Activated CD8-positive, alpha-beta memory T cell treated with anti-CD3 and anti-CD28 coated beads for 1 hour (primary cell): ENCODE results near the gene MSMB.
"Not testable (repeated sequence)": the region's sequence is repeated elsewhere in the genome, so short reads cannot be mapped to it uniquely, and the experiment has no call there.

Source experiments
- DNase-seq, 2 donors: peaks; one replicate each; pipeline ENCODE4 v3.0.0-alpha.2; 2020; ENCODE audit warnings: low read depth in 1 of 2; ENCODE audit errors: extremely low read depth in 1 of 2

MSMB gene

GRCh38 chr10:46070749-46071148 is 24.7 kb upstream of the MSMB start:
- no peak for DNase-seq

- no peak for DNase-seq
Observed at GRCh38 chr10:46069771-46070463, 23.8 kb upstream of the MSMB start.

GRCh38 chr10:46068905-46069304 is 22.8 kb upstream of the MSMB start:
- no peak for DNase-seq

- no peak for DNase-seq
Observed at GRCh38 chr10:46068117-46068516, 22.0 kb upstream of the MSMB start.

- no peak for DNase-seq
Observed at GRCh38 chr10:46064269-46064817, 18.3 kb upstream of the MSMB start.

GRCh38 chr10:46062723-46063428 is 16.8 kb upstream of the MSMB start:
- DNase-seq: no peak

GRCh38 chr10:46060706-46061105 is 14.6 kb upstream of the MSMB start:
- no peak for DNase-seq

- DNase-seq: not testable (repeated sequence)
Observed at GRCh38 chr10:46057927-46058326, 11.9 kb upstream of the MSMB start.

- no peak for DNase-seq
Observed at GRCh38 chr10:46057038-46057437, 11.0 kb upstream of the MSMB start.

- DNase-seq: no peak
Observed at GRCh38 chr10:46055771-46056170, 9.7 kb upstream of the MSMB start.

GRCh38 chr10:46053534-46054434 is 7.7 kb upstream of the MSMB start:
- DNase-seq: no peak

- no peak for DNase-seq
Observed at GRCh38 chr10:46052791-46053375, 6.8 kb upstream of the MSMB start.

GRCh38 chr10:46052057-46052790 is 6.2 kb upstream of the MSMB start:
- no peak for DNase-seq

GRCh38 chr10:46050941-46051623 is 5.0 kb upstream of the MSMB start:
- DNase-seq: no peak

GRCh38 chr10:46049497-46049831 is 3.4 kb upstream of the MSMB start:
- not testable (repeated sequence) for DNase-seq

GRCh38 chr10:46048152-46048551 is 2.1 kb upstream of the MSMB start:
- DNase-seq: no peak

- DNase-seq: no peak
Observed at GRCh38 chr10:46042527-46042926, 3.5 kb downstream of the MSMB start.

GRCh38 chr10:46040004-46040403 is 6.1 kb downstream of the MSMB start:
- DNase-seq: no peak

- no peak for DNase-seq
Observed at GRCh38 chr10:46037107-46037825, 8.8 kb downstream of the MSMB start.
